Measurements from ENCODE around the gene NRP1. TPM values are rescaled to one million over a fixed set of nuclear protein-coding genes. Genes with fewer than 3 reads are reported as not detected.
A peak's percentile ranks its signal among the peaks of the same experiment; 100 is the strongest.

The NRP1 gene
- polyA plus RNA-seq, 4 donors = 2.5 to 22.0 (median 12.3) TPM

DNA sequence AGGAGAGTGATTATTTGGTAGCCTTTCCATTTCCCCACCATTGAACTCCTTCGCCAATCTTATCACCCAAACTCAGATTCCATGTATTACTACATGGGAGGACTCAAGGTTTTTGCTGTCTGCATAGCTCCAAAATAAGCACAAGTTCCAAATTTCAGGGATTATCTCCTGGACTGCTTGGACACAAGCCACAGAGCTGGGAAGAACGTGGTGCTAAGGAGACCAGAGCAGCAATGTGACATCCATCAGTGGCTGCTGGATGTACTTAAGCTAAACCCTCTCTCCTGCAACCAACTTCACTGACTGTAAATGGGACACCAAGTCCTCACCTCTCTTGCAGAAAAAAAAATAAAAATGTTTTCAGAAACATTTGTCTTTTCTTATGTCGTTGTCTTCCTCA, 56.3 kb downstream of the NRP1 start:
- DNase-seq = no peak
- peaks cover 0 to 2% (median 0%) of the 10 kb centered on the region in 3 donors for H3K36me3 ChIP-seq (ENCODE audit: control insufficient read depth in 3 of 3, insufficient read depth in 2 of 3, low read depth in 1 of 3, low read length in 3 of 3)
- H3K4me1 ChIP-seq (ENCODE audit: control insufficient read depth in 3 of 3, insufficient read depth in 2 of 3, low read depth in 1 of 3, low read length in 2 of 3) = peaks cover 0 to 14% (median 2%) of the 10 kb centered on the region in 3 donors
- H3K9me3 ChIP-seq (ENCODE audit: control insufficient read depth in 2 of 2, insufficient read depth in 1 of 2, low read depth in 1 of 2, low read length in 1 of 2) = no peaks in the 10 kb centered on the region
- no peak overlapping the region for H3K27ac ChIP-seq (ENCODE audit: low read depth in 1 of 3, low read length in 2 of 3)
- WGBS, 3 donors = 68 to 78% (median 71%) methylated on average over 3 of the region's 3 CpGs
- FAIRE-seq = no peak
- H3K27me3 ChIP-seq (ENCODE audit: control insufficient read depth in 3 of 3, insufficient read depth in 3 of 3, low read length in 3 of 3) = no peaks in the 10 kb centered on the region
- no peak overlapping the region for H3K4me3 ChIP-seq (ENCODE audit: low read depth in 1 of 3, low read length in 3 of 3)

DNA sequence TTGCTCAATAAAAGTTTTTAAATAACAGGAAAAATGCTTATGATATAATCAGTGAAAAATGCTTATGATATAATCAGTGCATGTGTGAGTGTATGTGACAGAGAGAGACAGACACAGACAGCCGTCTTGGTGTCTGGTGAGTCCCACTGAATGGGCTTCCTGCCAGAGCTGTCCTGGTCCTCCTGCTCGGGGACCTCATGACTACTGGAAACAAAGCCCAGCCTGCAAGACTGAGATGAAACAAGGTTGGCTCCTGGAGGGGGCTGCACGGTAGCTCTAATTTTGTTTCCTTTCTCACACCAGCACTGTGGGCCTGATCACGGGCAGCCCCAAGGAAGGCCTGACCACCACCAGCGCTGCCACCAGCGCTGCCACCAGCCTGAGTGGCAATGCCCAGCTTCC, 57.3 kb downstream of the NRP1 start:
- Histone ChIP-seq H3K36me3 (ENCODE audit: control insufficient read depth in 3 of 3, insufficient read depth in 2 of 3, low read depth in 1 of 3, low read length in 3 of 3) (peaks cover 0 to 2% (median 0%) of the 10 kb centered on the region in 3 donors), H3K9me3 (ENCODE audit: control insufficient read depth in 2 of 2, insufficient read depth in 1 of 2, low read depth in 1 of 2, low read length in 1 of 2) (no peaks in the 10 kb centered on the region), H3K4me3 (ENCODE audit: low read depth in 1 of 3, low read length in 3 of 3) (no peak overlapping the region), H3K4me1 (ENCODE audit: control insufficient read depth in 3 of 3, insufficient read depth in 2 of 3, low read depth in 1 of 3, low read length in 2 of 3) (peaks cover 0 to 17% (median 2%) of the 10 kb centered on the region in 3 donors), H3K27ac (ENCODE audit: low read depth in 1 of 3, low read length in 2 of 3) (no peak overlapping the region), H3K27me3 (ENCODE audit: control insufficient read depth in 3 of 3, insufficient read depth in 3 of 3, low read length in 3 of 3) (no peaks in the 10 kb centered on the region)
- WGBS, 3 donors = 67 to 84% (median 82%) methylated on average over 6 of the region's 6 CpGs
- no peak for DNase-seq
- no peak for FAIRE-seq

DNA sequence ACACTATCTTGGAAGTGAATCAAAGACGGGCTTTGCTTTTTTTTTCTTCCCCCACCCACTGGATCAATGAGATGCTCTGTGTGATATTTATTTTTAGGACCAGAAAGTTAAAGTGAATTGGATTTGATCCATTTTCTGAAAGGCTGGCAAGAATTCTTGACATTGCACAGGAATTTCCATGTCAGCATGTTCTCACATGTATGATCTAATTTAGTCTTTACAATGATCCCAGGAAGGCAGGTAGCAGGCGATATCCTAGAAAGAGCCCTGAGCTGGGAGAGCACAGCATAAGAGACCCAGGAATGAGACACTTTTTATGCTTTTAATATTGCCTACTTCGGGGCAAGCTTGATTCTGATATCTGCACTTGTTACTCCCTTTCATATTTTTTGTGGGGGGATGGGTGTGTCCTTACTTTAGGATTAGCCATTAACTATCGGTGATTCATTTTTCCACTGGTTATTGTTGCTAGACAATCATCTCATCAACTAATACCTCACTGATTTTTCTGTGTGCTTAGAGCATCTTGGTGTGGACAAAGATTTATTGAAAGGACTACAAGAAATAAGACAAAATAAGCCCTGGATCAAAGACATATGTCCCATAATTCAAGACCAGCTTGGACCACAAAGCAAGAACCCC, 58.1 kb downstream of the NRP1 start:
- Histone ChIP-seq H3K4me1 (ENCODE audit: control insufficient read depth in 3 of 3, insufficient read depth in 2 of 3, low read depth in 1 of 3, low read length in 2 of 3) (peaks cover 0 to 17% (median 2%) of the 10 kb centered on the region in 3 donors), H3K27ac (ENCODE audit: low read depth in 1 of 3, low read length in 2 of 3) (no peak overlapping the region), H3K4me3 (ENCODE audit: low read depth in 1 of 3, low read length in 3 of 3) (no peak overlapping the region), H3K27me3 (ENCODE audit: control insufficient read depth in 3 of 3, insufficient read depth in 3 of 3, low read length in 3 of 3) (no peaks in the 10 kb centered on the region), H3K36me3 (ENCODE audit: control insufficient read depth in 3 of 3, insufficient read depth in 2 of 3, low read depth in 1 of 3, low read length in 3 of 3) (peaks cover 0 to 2% (median 0%) of the 10 kb centered on the region in 3 donors), H3K9me3 (ENCODE audit: control insufficient read depth in 2 of 2, insufficient read depth in 1 of 2, low read depth in 1 of 2, low read length in 1 of 2) (no peaks in the 10 kb centered on the region)
- 48 to 63% (median 56%) methylated on average over 4 of the region's 4 CpGs for WGBS, 3 donors
- DNase-seq = peak; percentile 13 to 36
- no peak for FAIRE-seq

DNA sequence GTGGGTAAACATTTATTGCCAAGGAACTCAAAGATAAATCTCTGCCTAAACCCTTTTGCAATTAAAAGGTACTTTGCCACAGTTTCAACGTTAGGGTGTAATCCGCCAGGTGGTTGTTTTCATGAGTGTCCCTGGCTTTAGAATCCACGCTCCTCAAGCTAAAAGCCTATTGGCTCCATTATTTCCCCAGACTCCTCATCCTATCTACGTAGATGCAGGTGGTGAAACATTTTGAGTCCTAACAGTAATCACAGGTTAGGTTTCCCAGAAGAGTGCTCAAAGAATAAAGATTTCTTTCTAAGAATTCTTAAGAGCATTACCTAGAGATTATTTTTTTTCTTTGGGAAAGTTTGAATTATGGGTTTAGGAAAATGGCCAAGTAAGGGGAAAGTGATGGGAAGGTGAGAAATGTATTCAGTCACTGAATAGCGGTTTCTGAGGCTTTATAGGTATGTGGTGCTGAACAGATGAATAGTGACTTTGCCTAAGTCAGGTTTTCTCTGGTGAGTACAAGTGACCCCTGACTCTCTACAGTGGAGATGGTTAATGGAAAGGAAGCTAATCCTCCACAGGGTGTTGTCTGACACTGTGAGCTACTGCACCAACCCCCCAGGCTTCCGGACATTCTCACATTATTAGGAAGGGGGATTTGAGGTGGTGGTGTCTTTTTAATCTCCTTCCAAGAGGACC, 60.2 kb downstream of the NRP1 start:
- Histone ChIP-seq H3K27me3 (ENCODE audit: control insufficient read depth in 3 of 3, insufficient read depth in 3 of 3, low read length in 3 of 3) (no peaks in the 10 kb centered on the region), H3K27ac (ENCODE audit: low read depth in 1 of 3, low read length in 2 of 3) (no peak overlapping the region), H3K4me3 (ENCODE audit: low read depth in 1 of 3, low read length in 3 of 3) (no peak overlapping the region), H3K36me3 (ENCODE audit: control insufficient read depth in 3 of 3, insufficient read depth in 2 of 3, low read depth in 1 of 3, low read length in 3 of 3) (peaks cover 0 to 2% (median 0%) of the 10 kb centered on the region in 3 donors), H3K9me3 (ENCODE audit: control insufficient read depth in 2 of 2, insufficient read depth in 1 of 2, low read depth in 1 of 2, low read length in 1 of 2) (no peaks in the 10 kb centered on the region), H3K4me1 (ENCODE audit: control insufficient read depth in 3 of 3, insufficient read depth in 2 of 3, low read depth in 1 of 3, low read length in 2 of 3) (peaks cover 0 to 17% (median 2%) of the 10 kb centered on the region in 3 donors)
- 71 to 78% (median 72%) methylated on average over 6 of the region's 6 CpGs for WGBS, 3 donors
- DNase-seq (no peak), FAIRE-seq (no peak)

DNA sequence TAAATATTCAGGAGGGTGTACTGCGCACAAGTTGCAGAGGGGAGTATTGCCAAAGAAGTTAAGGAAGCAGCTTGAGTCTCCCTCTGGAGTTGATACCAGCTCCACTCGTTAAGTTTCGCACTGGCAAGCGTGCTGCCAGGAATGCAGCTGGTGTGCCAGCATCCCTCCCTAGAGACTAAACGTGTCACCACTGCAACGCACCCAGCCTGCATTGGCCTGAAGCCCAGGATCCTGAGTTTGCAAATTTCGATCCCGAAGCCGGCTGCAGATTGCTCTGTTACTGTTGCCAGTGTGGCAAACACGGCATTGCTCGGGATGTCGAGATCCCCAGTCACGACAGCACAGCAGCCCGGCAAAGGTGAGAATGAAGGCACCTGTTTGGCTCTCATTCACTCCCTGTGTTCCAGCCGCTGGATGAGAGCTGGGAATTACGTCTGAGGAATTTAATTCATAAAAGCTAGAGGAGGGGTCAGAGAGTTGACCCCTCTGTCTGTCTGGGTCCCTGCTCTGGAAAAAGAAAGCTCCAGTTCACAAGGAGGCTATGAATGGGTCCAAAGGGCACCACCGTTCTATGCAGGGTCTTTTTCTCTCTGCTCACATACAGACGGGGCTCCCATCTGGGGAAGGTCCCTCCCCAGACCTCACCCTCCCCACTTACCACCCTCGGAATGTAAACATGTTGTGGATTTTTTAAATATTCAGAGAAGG, 61.0 kb downstream of the NRP1 start:
- Histone ChIP-seq H3K36me3 (ENCODE audit: control insufficient read depth in 3 of 3, insufficient read depth in 2 of 3, low read depth in 1 of 3, low read length in 3 of 3) (no peaks in the 10 kb centered on the region), H3K27ac (ENCODE audit: low read depth in 1 of 3, low read length in 2 of 3) (peak overlapping the region in 1 of 3 donors; percentile 33), H3K4me3 (ENCODE audit: low read depth in 1 of 3, low read length in 3 of 3) (no peak overlapping the region), H3K27me3 (ENCODE audit: control insufficient read depth in 3 of 3, insufficient read depth in 3 of 3, low read length in 3 of 3) (no peaks in the 10 kb centered on the region), H3K9me3 (ENCODE audit: control insufficient read depth in 2 of 2, insufficient read depth in 1 of 2, low read depth in 1 of 2, low read length in 1 of 2) (no peaks in the 10 kb centered on the region), H3K4me1 (ENCODE audit: control insufficient read depth in 3 of 3, insufficient read depth in 2 of 3, low read depth in 1 of 3, low read length in 2 of 3) (peaks cover 0 to 17% (median 2%) of the 10 kb centered on the region in 3 donors)
- DNase-seq = peak; percentile 49 to 73
- 13 to 22% (median 21%) methylated on average over 19 of the region's 19 CpGs for WGBS, 3 donors
- FAIRE-seq = no peak

DNA sequence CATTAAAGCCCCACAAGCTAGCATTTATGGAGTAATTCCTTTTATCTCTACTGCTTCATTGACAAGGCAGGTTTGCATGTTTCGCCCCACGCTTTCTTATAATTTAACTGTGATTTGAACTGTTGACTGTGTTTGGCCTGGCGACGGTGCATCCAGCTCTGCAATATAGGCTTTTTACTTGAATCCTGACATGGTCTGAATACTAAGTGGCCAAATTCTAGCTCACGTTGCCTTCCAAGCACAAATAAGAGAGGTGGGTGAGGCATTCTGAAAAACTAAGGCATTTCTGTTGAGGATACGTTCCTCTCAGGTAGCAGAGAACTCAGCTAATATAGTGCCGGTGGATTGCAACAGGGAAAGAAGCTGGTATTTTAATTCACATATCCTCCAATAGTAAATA, 61.8 kb downstream of the NRP1 start:
- Histone ChIP-seq H3K4me1 (ENCODE audit: control insufficient read depth in 3 of 3, insufficient read depth in 2 of 3, low read depth in 1 of 3, low read length in 2 of 3) (peaks cover 0 to 17% (median 0%) of the 10 kb centered on the region in 3 donors), H3K36me3 (ENCODE audit: control insufficient read depth in 3 of 3, insufficient read depth in 2 of 3, low read depth in 1 of 3, low read length in 3 of 3) (no peaks in the 10 kb centered on the region), H3K27me3 (ENCODE audit: control insufficient read depth in 3 of 3, insufficient read depth in 3 of 3, low read length in 3 of 3) (no peaks in the 10 kb centered on the region), H3K4me3 (ENCODE audit: low read depth in 1 of 3, low read length in 3 of 3) (no peak overlapping the region), H3K27ac (ENCODE audit: low read depth in 1 of 3, low read length in 2 of 3) (no peak overlapping the region), H3K9me3 (ENCODE audit: control insufficient read depth in 2 of 2, insufficient read depth in 1 of 2, low read depth in 1 of 2, low read length in 1 of 2) (no peaks in the 10 kb centered on the region)
- FAIRE-seq (no peak), DNase-seq (no peak)
- WGBS, 3 donors = 77 to 79% (median 78%) methylated on average over 7 of the region's 7 CpGs

DNA sequence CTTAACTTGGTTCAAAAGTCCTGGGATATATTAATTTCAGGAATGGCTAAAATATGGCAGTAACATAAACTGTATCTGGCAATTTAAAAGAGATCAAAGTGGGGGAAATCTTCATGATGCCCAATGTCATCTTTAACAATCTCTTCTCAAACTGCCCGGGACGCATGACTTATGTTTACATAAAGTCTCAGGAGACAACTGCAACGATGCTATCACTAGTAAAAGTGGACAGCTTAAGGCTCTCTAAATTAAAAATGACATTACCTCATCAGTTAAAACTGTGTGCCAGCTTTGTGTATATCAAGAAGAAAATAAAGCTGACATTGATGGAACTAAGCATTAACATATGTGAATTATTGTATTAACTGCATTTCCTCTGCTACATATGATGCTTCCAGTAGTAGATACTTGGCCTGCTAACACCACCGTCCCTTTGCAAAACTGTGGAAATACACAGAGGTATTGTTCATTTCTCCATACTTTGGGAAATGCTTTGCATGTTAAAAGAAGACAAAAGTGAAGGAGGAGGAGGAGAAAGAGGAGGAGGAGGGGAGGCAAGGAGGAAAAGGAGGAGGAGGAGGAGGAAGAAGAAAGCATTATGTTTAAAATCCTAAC, 62.4 kb downstream of the NRP1 start:
- peaks cover 0 to 17% (median 0%) of the 10 kb centered on the region in 3 donors for H3K4me1 ChIP-seq (ENCODE audit: control insufficient read depth in 3 of 3, insufficient read depth in 2 of 3, low read depth in 1 of 3, low read length in 2 of 3)
- no peak for DNase-seq
- FAIRE-seq = no peak
- no peak overlapping the region for H3K4me3 ChIP-seq (ENCODE audit: low read depth in 1 of 3, low read length in 3 of 3)
- H3K36me3 ChIP-seq (ENCODE audit: control insufficient read depth in 3 of 3, insufficient read depth in 2 of 3, low read depth in 1 of 3, low read length in 3 of 3) = no peaks in the 10 kb centered on the region
- H3K27me3 ChIP-seq (ENCODE audit: control insufficient read depth in 3 of 3, insufficient read depth in 3 of 3, low read length in 3 of 3) = no peaks in the 10 kb centered on the region
- H3K27ac ChIP-seq (ENCODE audit: low read depth in 1 of 3, low read length in 2 of 3) = no peak overlapping the region
- 62 to 74% (median 73%) methylated on average over 4 of the region's 4 CpGs for WGBS, 3 donors
- H3K9me3 ChIP-seq (ENCODE audit: control insufficient read depth in 2 of 2, insufficient read depth in 1 of 2, low read depth in 1 of 2, low read length in 1 of 2) = no peaks in the 10 kb centered on the region

DNA sequence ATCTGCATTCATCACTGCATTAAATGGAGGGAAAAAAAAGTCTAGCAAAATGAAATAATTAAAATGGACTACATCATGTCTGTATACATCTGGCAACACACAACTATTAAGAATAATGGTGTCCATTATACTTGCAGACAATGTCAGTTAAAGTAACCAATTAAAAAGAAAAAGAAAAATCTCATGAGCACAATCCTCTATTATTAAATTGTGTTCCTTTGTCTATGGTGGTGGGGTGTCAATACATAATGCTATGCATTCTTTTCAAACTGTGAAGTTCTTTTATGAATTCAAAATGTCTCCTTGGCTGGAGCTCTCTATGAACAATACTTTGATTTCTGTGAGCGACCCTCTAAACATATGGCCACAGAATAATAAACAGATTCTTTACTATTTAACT, 63.5 kb downstream of the NRP1 start:
- no peaks in the 10 kb centered on the region for H3K9me3 ChIP-seq (ENCODE audit: control insufficient read depth in 2 of 2, insufficient read depth in 1 of 2, low read depth in 1 of 2, low read length in 1 of 2)
- no peaks in the 10 kb centered on the region for H3K27me3 ChIP-seq (ENCODE audit: control insufficient read depth in 3 of 3, insufficient read depth in 3 of 3, low read length in 3 of 3)
- H3K36me3 ChIP-seq (ENCODE audit: control insufficient read depth in 3 of 3, insufficient read depth in 2 of 3, low read depth in 1 of 3, low read length in 3 of 3) = no peaks in the 10 kb centered on the region
- H3K27ac ChIP-seq (ENCODE audit: low read depth in 1 of 3, low read length in 2 of 3) = no peak overlapping the region
- H3K4me1 ChIP-seq (ENCODE audit: control insufficient read depth in 3 of 3, insufficient read depth in 2 of 3, low read depth in 1 of 3, low read length in 2 of 3) = peaks cover 0 to 10% (median 0%) of the 10 kb centered on the region in 3 donors
- WGBS, 3 donors = 72 to 86% (median 79%) methylated on average over 1 of the region's 1 CpG
- DNase-seq (no peak), FAIRE-seq (no peak)
- no peak overlapping the region for H3K4me3 ChIP-seq (ENCODE audit: low read depth in 1 of 3, low read length in 3 of 3)

All from small intestine (tissue), 7 donors.